ENCODE data around the gene NFYC. TPM values are rescaled to one million over a fixed set of nuclear protein-coding genes. Genes with fewer than 3 reads are reported as not detected.

The NFYC gene
- total RNA-seq, 1 donor from 2014 or later = 62.2 TPM

GRCh38 chr1:40732756-40733301 lies 41.3 kb downstream of the NFYC start:
- no peak for TF ChIP-seq CTCF (IDR thresholded peaks at IDR 0.05; ENCODE audit: borderline replicate concordance)
- H3K9me3 ChIP-seq (replicated peaks) = peaks cover 4% of the 10 kb centered on the region
- peaks cover 6% of the 10 kb centered on the region for H3K36me3 ChIP-seq
- intact Hi-C loops (cut with micrococcal nuclease) = no loop called here
- no peak overlapping the region for H3K27ac ChIP-seq (replicated peaks)
- H3K4me3 ChIP-seq = no peak overlapping the region
- DNase-seq = no peak
- no peaks in the 10 kb centered on the region for H3K27me3 ChIP-seq (ENCODE audit: low read depth)
- H3K4me1 ChIP-seq = peaks cover 87% of the 10 kb centered on the region

- peaks cover 4% of the 10 kb centered on the region for H3K9me3 ChIP-seq (replicated peaks)
- TF ChIP-seq CTCF (IDR thresholded peaks at IDR 0.05; ENCODE audit: borderline replicate concordance) = no peak
- no peak for DNase-seq
- H3K36me3 ChIP-seq = peaks cover 22% of the 10 kb centered on the region
- intact Hi-C loops (cut with micrococcal nuclease) = no loop called here
- H3K4me3 ChIP-seq = no peak overlapping the region
- H3K4me1 ChIP-seq = peaks cover 88% of the 10 kb centered on the region
- H3K27ac ChIP-seq (replicated peaks) = peak overlapping the region; percentile 47
- H3K27me3 ChIP-seq (ENCODE audit: low read depth) = no peaks in the 10 kb centered on the region
Observed at GRCh38 chr1:40734882-40735628, 43.6 kb downstream of the NFYC start.

GRCh38 chr1:40736085-40736531 lies 44.6 kb downstream of the NFYC start:
- DNase-seq = no peak
- no peak overlapping the region for H3K4me3 ChIP-seq
- H3K27ac ChIP-seq (replicated peaks) = peak overlapping the region; percentile 47
- peaks cover 21% of the 10 kb centered on the region for H3K36me3 ChIP-seq
- H3K4me1 ChIP-seq = peaks cover 88% of the 10 kb centered on the region
- no peak for TF ChIP-seq CTCF (IDR thresholded peaks at IDR 0.05; ENCODE audit: borderline replicate concordance)
- H3K9me3 ChIP-seq (replicated peaks) = peaks cover 4% of the 10 kb centered on the region
- no peaks in the 10 kb centered on the region for H3K27me3 ChIP-seq (ENCODE audit: low read depth)
- intact Hi-C loops (cut with micrococcal nuclease) = no loop called here

GRCh38 chr1:40738831-40739230 lies 47.3 kb downstream of the NFYC start:
- H3K36me3 ChIP-seq = peaks cover 44% of the 10 kb centered on the region
- intact Hi-C loops (cut with micrococcal nuclease) = no loop called here
- peak overlapping the region; percentile 16 for H3K27ac ChIP-seq (replicated peaks)

GRCh38 chr1:40739455-40740008 lies 48.0 kb downstream of the NFYC start:
- no peak for DNase-seq
- Histone ChIP-seq H3K27ac (replicated peaks) (peak overlapping the region; percentile 16), H3K9me3 (replicated peaks) (peaks cover 4% of the 10 kb centered on the region), H3K27me3 (ENCODE audit: low read depth) (no peaks in the 10 kb centered on the region), H3K4me3 (peak overlapping the region; percentile 8), H3K36me3 (peaks cover 48% of the 10 kb centered on the region), H3K4me1 (peaks cover 97% of the 10 kb centered on the region)
- no peak for TF ChIP-seq CTCF (IDR thresholded peaks at IDR 0.05; ENCODE audit: borderline replicate concordance)
- intact Hi-C loops (cut with micrococcal nuclease) = no loop called here

More at GRCh38 chr1:40738831-40739230, 47.3 kb downstream of the NFYC start:
- no peak for TF ChIP-seq CTCF (IDR thresholded peaks at IDR 0.05; ENCODE audit: borderline replicate concordance)
- DNase-seq = no peak
- Histone ChIP-seq H3K4me3 (no peak overlapping the region), H3K9me3 (replicated peaks) (peaks cover 4% of the 10 kb centered on the region), H3K27me3 (ENCODE audit: low read depth) (no peaks in the 10 kb centered on the region), H3K4me1 (peaks cover 97% of the 10 kb centered on the region)

Data from left ventricle myocardium inferior (tissue), 1 donor.